ENCODE data around the gene SMC5.

GRCh38 chr9:70260007-70260443 is 1.2 kb downstream of the SMC5 start:
- no peak for TF ChIP-seq POLR2A (IDR thresholded peaks at IDR 0.05; ENCODE audit: low read depth, low read length)
- no peak for TF ChIP-seq POLR2AphosphoS5 (IDR thresholded peaks at IDR 0.05; ENCODE audit: low read depth, low read length)

Data from GM12892 (cell line).